AG09319 (cell line): Measurements from ENCODE around the gene DNAJB1.

Source experiments
- DNase-seq: peaks from one replicate; pipeline ENCODE4 v3.0.0-alpha.2; 2010; ENCODE audit warnings: low read depth; ENCODE audit errors: extremely low read depth
- TF ChIP-seq, protein P1 (sequence below): IDR thresholded peaks from 2 replicates; pipeline ENCODE4 v1.5.1; 2011; ENCODE audit warnings: low read depth, mild to moderate bottlenecking, inconsistent platforms, low read length, moderate library complexity

Gene DNAJB1

DNA sequence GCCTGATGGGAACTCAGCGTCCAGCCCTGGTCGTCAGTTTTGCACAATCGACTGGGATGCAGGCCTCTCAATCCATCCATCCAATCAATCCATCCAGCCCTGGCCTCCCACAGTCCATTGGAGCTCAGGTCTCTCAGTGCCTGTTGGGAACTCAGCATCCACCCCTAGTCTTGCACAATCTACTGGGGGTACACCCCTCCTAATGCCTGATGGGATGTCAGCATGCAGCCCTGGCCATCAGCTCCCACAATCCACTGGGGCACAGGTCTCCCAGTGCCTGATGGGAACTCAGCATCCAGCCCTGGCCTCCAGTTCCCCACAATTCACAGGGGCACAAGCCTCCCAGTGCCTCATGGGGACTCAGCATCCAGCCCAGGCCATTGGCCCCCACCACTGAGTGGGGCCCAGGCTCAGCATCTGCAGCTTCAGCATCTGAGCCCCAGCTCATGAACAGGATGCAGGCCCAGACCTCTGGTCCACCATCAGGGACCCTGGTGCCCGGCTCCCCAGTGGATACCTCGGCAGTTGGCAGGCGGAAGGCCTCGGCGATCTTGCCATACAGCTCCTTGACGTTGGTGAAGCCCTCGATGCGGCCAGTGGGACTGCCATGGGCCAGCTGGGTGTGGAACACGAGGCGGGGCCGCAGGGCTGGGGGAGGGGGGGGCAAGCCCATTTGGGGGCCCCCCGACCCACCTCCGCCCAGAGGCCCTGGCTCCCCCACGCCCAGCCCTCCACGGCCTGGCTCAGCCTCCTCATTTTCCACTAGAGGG lies 35.8 kb downstream of the DNAJB1 start:
- TF ChIP-seq, protein P1, sequence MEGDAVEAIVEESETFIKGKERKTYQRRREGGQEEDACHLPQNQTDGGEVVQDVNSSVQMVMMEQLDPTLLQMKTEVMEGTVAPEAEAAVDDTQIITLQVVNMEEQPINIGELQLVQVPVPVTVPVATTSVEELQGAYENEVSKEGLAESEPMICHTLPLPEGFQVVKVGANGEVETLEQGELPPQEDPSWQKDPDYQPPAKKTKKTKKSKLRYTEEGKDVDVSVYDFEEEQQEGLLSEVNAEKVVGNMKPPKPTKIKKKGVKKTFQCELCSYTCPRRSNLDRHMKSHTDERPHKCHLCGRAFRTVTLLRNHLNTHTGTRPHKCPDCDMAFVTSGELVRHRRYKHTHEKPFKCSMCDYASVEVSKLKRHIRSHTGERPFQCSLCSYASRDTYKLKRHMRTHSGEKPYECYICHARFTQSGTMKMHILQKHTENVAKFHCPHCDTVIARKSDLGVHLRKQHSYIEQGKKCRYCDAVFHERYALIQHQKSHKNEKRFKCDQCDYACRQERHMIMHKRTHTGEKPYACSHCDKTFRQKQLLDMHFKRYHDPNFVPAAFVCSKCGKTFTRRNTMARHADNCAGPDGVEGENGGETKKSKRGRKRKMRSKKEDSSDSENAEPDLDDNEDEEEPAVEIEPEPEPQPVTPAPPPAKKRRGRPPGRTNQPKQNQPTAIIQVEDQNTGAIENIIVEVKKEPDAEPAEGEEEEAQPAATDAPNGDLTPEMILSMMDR = no peak
- DNase-seq = no peak

DNA sequence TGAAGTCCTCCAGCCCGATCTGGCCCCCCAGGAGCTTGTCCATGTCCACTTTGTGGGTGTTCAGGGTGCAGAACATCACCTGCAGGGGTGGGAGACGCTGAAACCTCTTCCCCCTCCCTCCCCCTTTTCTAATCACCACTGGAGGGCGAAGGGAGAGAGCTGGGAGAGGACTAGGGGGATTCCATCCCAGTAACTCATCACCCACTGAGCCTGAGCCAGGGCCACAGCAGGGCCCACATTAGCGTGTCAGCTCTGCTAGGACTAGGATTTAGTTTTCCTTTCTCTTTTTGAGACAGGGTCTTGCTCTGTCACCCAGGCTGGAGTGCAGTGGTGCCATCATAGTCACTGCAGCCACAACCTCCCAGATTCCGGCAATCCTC lies 37.5 kb downstream of the DNAJB1 start:
- DNase-seq = no peak
- TF ChIP-seq, protein P1 = no peak

DNA sequence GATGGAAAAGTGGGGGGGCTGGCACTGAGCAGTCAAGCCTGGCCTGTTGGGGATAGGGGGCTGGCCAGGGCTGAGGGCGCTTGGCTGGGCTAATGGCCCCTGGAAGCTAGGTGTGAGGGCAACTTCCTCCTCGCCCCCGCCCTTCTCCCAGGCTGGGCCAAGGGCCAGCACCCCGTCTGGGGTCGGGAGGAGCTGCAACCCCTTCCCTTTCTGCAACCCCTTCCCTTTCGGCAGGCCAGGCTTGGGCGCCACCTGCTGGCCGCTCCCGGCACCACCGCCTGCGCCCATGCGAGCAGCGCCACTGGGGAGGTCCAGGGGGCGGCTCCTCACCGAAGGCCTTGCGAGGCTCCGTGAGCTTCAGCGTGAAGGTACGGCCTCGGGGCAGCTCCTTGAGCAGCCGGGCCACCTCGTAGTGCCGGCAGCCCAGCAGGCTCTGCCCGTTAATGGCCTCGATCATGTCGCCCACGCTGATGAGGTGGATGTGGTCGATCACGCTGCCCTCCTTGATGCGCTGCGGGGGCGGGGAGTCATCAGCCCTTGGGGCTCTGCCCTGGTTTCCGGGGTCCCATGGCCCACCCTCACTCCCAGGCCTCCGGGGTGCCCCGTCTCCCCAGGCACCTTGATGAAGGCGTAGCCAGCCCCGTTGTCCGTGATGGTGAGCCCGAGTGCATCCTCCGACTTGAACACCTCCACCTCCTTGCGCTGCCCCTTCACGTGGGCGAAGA lies 38.1 kb downstream of the DNAJB1 start:
- TF ChIP-seq, protein P1 = peak; percentile 75
- DNase-seq = no peak

DNA sequence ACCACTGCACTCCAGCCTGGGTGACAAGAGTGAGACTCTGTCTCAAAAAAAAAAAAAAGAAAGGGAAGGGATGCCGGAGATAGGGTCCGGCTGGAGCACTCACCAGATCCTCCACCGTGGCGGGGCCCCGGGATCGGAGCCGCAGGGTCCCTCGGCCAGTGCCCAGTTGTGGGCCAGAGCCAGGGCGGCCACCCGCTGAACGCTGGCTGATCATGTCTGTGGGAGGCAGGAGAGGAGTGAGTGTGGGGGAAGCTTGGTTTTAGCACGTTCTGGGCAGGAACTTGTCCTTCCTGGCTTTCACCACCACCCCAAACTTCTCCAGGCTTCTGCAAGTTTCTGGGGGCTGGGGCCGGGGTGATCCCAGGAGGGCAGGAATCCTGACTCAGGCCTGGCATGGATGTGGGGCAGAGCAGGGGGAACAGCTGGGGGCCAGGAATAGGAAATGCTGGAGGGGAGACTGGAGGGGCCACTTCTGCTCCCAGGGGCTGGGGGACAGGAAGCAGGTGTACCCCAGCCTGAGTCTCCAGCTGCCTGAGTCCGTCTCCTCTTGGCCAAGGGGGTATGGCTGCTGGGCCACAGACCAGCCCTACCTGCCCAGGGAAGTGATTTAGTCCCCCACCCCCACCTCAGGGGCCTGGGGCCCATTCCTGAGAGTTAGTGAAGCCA lies 38.8 kb downstream of the DNAJB1 start:
- DNase-seq = no peak
- TF ChIP-seq, protein P1 = no peak

DNA sequence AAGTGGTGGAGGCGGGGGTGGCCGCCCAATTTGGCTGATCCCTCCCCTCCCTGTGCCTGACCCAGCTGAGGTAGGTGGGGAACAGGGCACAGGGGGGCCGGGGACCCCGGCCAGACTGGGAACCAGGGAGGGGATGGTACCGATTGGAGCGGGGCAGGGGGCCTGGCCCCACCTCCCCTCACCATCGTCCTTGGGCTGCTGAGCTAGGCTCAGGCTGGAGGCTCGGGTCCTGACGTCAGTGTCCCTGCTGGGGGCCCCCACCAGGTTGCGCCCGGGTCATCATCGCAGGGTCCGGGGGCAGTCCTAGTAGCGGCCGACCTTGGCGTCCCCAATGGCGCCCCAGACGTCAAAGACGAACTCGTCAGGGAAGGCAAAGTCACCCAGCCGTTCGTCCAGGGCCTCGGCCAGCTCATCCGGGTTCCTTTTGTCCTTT lies 40.1 kb downstream of the DNAJB1 start:
- TF ChIP-seq, protein P1 = no peak
- no peak for DNase-seq

DNA sequence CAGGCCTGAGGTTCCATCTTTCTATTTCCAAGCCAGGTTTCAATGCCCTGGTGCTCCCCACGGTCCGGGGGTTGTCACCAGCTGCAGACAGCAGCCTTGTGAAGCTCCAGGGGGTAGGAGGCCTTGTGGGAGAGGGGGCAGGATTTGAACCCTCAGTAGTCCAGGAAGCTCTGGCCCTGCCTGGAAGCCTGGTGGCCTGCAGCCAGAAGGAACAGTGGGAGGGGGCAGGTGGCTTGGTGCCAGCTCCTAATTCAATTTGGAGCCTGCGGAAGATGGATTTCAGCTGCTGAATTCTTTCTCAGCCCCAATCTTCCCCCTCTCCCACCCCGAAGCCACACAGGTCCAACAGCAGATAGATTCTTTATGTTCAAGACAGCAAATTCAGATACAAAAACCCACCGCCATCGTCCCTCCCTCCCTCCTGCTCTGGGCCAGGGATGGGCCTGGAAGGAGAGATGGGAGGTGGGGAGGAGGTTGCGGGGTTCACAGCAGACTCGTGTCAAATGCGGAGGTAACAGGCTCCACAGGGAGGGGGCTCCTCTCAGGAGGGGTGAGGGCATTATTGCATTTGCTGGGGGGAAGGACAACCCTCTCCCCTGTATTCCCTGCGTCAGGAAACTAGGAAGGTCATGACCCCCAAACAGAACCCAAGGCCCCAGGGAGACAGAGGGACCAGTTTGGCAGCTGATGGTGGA lies 40.6 kb downstream of the DNAJB1 start:
- no peak for DNase-seq

More for the DNA sequence above, 40.6 kb downstream of the DNAJB1 start:
- TF ChIP-seq, protein P1 = no peak
